Measurements from ENCODE around the gene EML3.

- TF ChIP-seq CTCF (IDR thresholded peaks at IDR 0.05) (no peak), TP53 (CRISPR knock-in tag; IDR thresholded peaks at IDR 0.05) (no peak), KAT7 (CRISPR knock-in tag; IDR thresholded peaks at IDR 0.05; ENCODE audit: borderline replicate concordance) (no peak), ESRRA (CRISPR knock-in tag; IDR thresholded peaks at IDR 0.05; ENCODE audit: borderline replicate concordance) (no peak)
Observed at GRCh38 chr11:62621027-62621566, 8.5 kb upstream of the EML3 start.

All from WTC11 (cell line).